Sigmoid colon (tissue), 7 donors: ENCODE results near the gene ELP2. TPM values are rescaled to one million over a fixed set of nuclear protein-coding genes. Genes with fewer than 3 reads are reported as not detected.
"Not testable (repeated sequence)": the region's sequence is repeated elsewhere in the genome, so short reads cannot be mapped to it uniquely, and the experiment has no call there.

Source experiments
- DNase-seq: peaks from one replicate; pipeline ENCODE4 v3.0.0-alpha.2; 2019
- H3K27ac ChIP-seq, 4 donors: fragments of 200-600 bp; sonication (generic); one replicate each; pipeline ENCODE4 v1.5.1; 2016 to 2019; ENCODE audit warnings: mild to moderate bottlenecking in 1 of 4
- H3K27me3 ChIP-seq, 3 donors: fragments of 200-600 bp; sonication (generic); one replicate each; pipeline ENCODE4 v1.5.1; 2019; ENCODE audit warnings: mild to moderate bottlenecking in 1 of 3
- H3K36me3 ChIP-seq, 4 donors: fragments of 200-600 bp; sonication (generic); one replicate each; pipeline ENCODE4 v1.5.1; 2016 to 2019
- H3K4me1 ChIP-seq, 4 donors: fragments of 200-600 bp; sonication (generic); one replicate each; pipeline ENCODE4 v1.5.1; 2017 to 2019
- H3K4me3 ChIP-seq, 4 donors: fragments of 200-600 bp; sonication (generic); one replicate each; pipeline ENCODE4 v1.5.1; 2017 to 2019; ENCODE audit warnings: mild to moderate bottlenecking in 2 of 4, moderate library complexity in 1 of 4
- H3K9me3 ChIP-seq, 4 donors: fragments of 200-600 bp in 3 of 4; sonication (generic) in 3 of 4; one replicate each; pipeline versions ENCODE4 v1.5.1 to v1.6.1; 2013 to 2019
- CTCF ChIP-seq, 4 experiments: fragments of 450-650 bp in 3 of 4; fragments of 200-600 bp in 1 of 4; IDR thresholded peaks; one replicate each; pipeline ENCODE4 v1.5.1; 2016 to 2019; ENCODE audit warnings: antibody characterized with exemption in 4 of 4, mild to moderate bottlenecking in 3 of 4, moderate library complexity in 2 of 4
- EP300 ChIP-seq, 4 donors: sonication (generic); formaldehyde crosslinking; IDR thresholded peaks; one replicate each; pipeline ENCODE4 v1.6.1; 2017; ENCODE audit warnings: antibody characterized with exemption in 4 of 4
- POLR2A ChIP-seq, 2 donors: fragments of 450-650 bp; IDR thresholded peaks; one replicate each; pipeline ENCODE4 v1.6.1; 2016; ENCODE audit warnings: antibody characterized with exemption in 2 of 2, mild to moderate bottlenecking in 2 of 2, moderate library complexity in 2 of 2
- POLR2AphosphoS5 ChIP-seq, 4 donors: sonication (generic); formaldehyde crosslinking; IDR thresholded peaks; one replicate each; pipeline ENCODE4 v1.6.1; 2017; ENCODE audit warnings: antibody characterized with exemption in 4 of 4
- WGBS, 2 donors: extraction: QIAGEN DNeasy Blood & Tissue Kit; methylation state at CpG; one replicate each; pipeline ENCODE4 v1.1.7; 2013; 5-methylcytosine and 5-hydroxymethylcytosine counted together
- intact Hi-C: fragments of 100-400 bp; cut with DNase I; formaldehyde crosslinking; loops from one replicate; pipeline ENCODE4 v1.15.1; 2023
- polyA plus RNA-seq, 3 donors: library from polyadenylated mRNA; stranded (reverse); fragments of 200-250 nt; gene quantifications; one replicate each; pipeline ENCODE4 v1.2.3, GENCODE V29; 2013
- total RNA-seq, 4 donors: library from RNA; depleted of rRNA; stranded (reverse); fragments of >200 nt; gene quantifications; one replicate each; pipeline ENCODE4 v1.1.0, GENCODE V29; 2016
- donor health status: healthy with polysubstance abuse.
- donor health status: Bipolar disorder and iron deficiency.
- donor health status: healthy.

ELP2 gene
- total and polyA plus RNA-seq, 7 donors = 14.3 to 77.2 (median 51.7) TPM

GRCh38 chr18:36088256-36088655, 41.4 kb upstream of the ELP2 start:
- Histone ChIP-seq H3K4me1 (no peaks in the 10 kb centered on the region), H3K9me3 (no peaks in the 10 kb centered on the region), H3K27me3 (no peaks in the 10 kb centered on the region), H3K36me3 (no peaks in the 10 kb centered on the region), H3K27ac (no peak overlapping the region), H3K4me3 (no peak overlapping the region)
- TF ChIP-seq CTCF (IDR thresholded peaks at IDR 0.05) (no peak), POLR2AphosphoS5 (IDR thresholded peaks at IDR 0.05) (no peak), POLR2A (IDR thresholded peaks at IDR 0.05) (no peak), EP300 (IDR thresholded peaks at IDR 0.05) (no peak)
- intact Hi-C loops = no loop called here
- DNase-seq = no peak
- 75 to 83% methylated on average over 2 of the region's 2 CpGs for WGBS, 2 donors

- WGBS, 2 donors = 88 to 89% methylated on average over 6 of the region's 6 CpGs
- DNase-seq = no peak
- H3K27ac ChIP-seq = no peak overlapping the region
- intact Hi-C loops = no loop called here
- TF ChIP-seq POLR2AphosphoS5 (IDR thresholded peaks at IDR 0.05) = no peak
- no peak for TF ChIP-seq CTCF (IDR thresholded peaks at IDR 0.05)
- no peaks in the 10 kb centered on the region for H3K27me3 ChIP-seq
- H3K4me3 ChIP-seq = no peak overlapping the region
- H3K36me3 ChIP-seq = no peaks in the 10 kb centered on the region
- no peaks in the 10 kb centered on the region for H3K9me3 ChIP-seq
- H3K4me1 ChIP-seq = no peaks in the 10 kb centered on the region
Measured at GRCh38 chr18:36089001-36089400, 40.7 kb upstream of the ELP2 start.

GRCh38 chr18:36092116-36092515, 37.6 kb upstream of the ELP2 start:
- H3K4me1 ChIP-seq, H3K27me3 ChIP-seq, DNase-seq, H3K36me3 ChIP-seq, H3K27ac ChIP-seq, H3K9me3 ChIP-seq, intact Hi-C loops, H3K4me3 ChIP-seq: not testable (repeated sequence)
- WGBS, 2 donors = 64 to 87% methylated on average over 5 of the region's 5 CpGs

GRCh38 chr18:36094431-36094830, 35.3 kb upstream of the ELP2 start:
- no peak overlapping the region for H3K27ac ChIP-seq
- peaks cover 0 to 4% (median 0%) of the 10 kb centered on the region in 3 donors for H3K27me3 ChIP-seq
- H3K4me1 ChIP-seq = no peaks in the 10 kb centered on the region
- intact Hi-C loops = no loop called here
- WGBS, 2 donors = 63 to 80% methylated on average over 3 of the region's 3 CpGs
- TF ChIP-seq POLR2AphosphoS5 (IDR thresholded peaks at IDR 0.05) = no peak
- TF ChIP-seq EP300 (IDR thresholded peaks at IDR 0.05) = no peak
- no peak for TF ChIP-seq POLR2A (IDR thresholded peaks at IDR 0.05)
- TF ChIP-seq CTCF (IDR thresholded peaks at IDR 0.05) = no peak
- H3K36me3 ChIP-seq = no peaks in the 10 kb centered on the region
- no peaks in the 10 kb centered on the region for H3K9me3 ChIP-seq
- H3K4me3 ChIP-seq = no peak overlapping the region
- no peak for DNase-seq

- TF ChIP-seq CTCF (IDR thresholded peaks at IDR 0.05) = peak; percentile 35 to 48 (median 42)
- TF ChIP-seq POLR2AphosphoS5 (IDR thresholded peaks at IDR 0.05) = no peak
- H3K4me3 ChIP-seq = no peak overlapping the region
- WGBS, 2 donors = 13 to 25% methylated on average over 1 of the region's 1 CpG
- H3K4me1 ChIP-seq = no peaks in the 10 kb centered on the region
- no peak for DNase-seq
- H3K9me3 ChIP-seq = no peaks in the 10 kb centered on the region
- intact Hi-C loops = loop anchor here (1.0 kb wide), 1 partner anchor 188 kb away; no protein-coding TSS in a partner anchor
- H3K27me3 ChIP-seq = peaks cover 0 to 4% (median 0%) of the 10 kb centered on the region in 3 donors
- H3K27ac ChIP-seq = no peak overlapping the region
- H3K36me3 ChIP-seq = no peaks in the 10 kb centered on the region
Measured at GRCh38 chr18:36095936-36096519, 33.7 kb upstream of the ELP2 start.
